Right lobe of liver (tissue), 6 donors: ENCODE data around the gene RNF31. TPM values are rescaled to one million over a fixed set of nuclear protein-coding genes. Genes with fewer than 3 reads are reported as not detected.

ENCODE experiments used
- ATAC-seq, 4 donors: fragments of 200-7000 bp; cut with Tn5 transposase; one replicate each; pipeline ENCODE4 v1.9.1; 2020; ENCODE audit warnings: mild to moderate bottlenecking in 4 of 4, moderate library complexity in 4 of 4
- DNase-seq, 3 donors: peaks; one replicate each; pipeline ENCODE4 v3.0.0-alpha.2; 2020
- H3K27ac ChIP-seq, 3 donors: fragments of 200-600 bp; one replicate each; pipeline ENCODE4 v1.8.0; 2022
- H3K27me3 ChIP-seq, 2 donors: fragments of 200-600 bp; one replicate each; pipeline ENCODE4 v1.8.0; 2022
- H3K36me3 ChIP-seq, 4 donors: fragments of 200-600 bp; sonication (generic) in 1 of 4; one replicate each; pipeline versions ENCODE4 v1.5.1 to v1.8.0; 2017 to 2022; ENCODE audit warnings: control low read depth in 1 of 4
- H3K4me1 ChIP-seq, 4 donors: fragments of 200-600 bp; sonication (generic) in 1 of 4; one replicate each; pipeline versions ENCODE4 v1.5.1 to v1.8.0; 2017 to 2022; ENCODE audit warnings: control low read depth in 1 of 4
- H3K4me3 ChIP-seq, 3 donors: fragments of 200-600 bp; one replicate each; pipeline ENCODE4 v1.8.0; 2022
- H3K9me3 ChIP-seq, 4 donors: fragments of 200-600 bp; sonication (generic) in 1 of 4; one replicate each; pipeline versions ENCODE4 v1.5.1 to v1.8.0; 2017 to 2022; ENCODE audit warnings: control low read depth in 1 of 4
- CTCF ChIP-seq, 4 donors: fragments of 200-600 bp in 3 of 4; fragments of 450-650 bp in 1 of 4; IDR thresholded peaks; one replicate each; pipeline versions ENCODE4 v1.5.1 to v1.8.0; 2016 to 2022; ENCODE audit warnings: antibody characterized with exemption in 4 of 4, mild to moderate bottlenecking in 2 of 4
- POLR2A ChIP-seq: fragments of 450-650 bp; IDR thresholded peaks from one replicate; pipeline ENCODE4 v1.6.1; 2017; ENCODE audit warnings: antibody characterized with exemption, mild to moderate bottlenecking
- WGBS: methylation state at CpG from one replicate; pipeline ENCODE4 v1.1.6; 2018; ENCODE audit warnings: low coverage, low lambda C conversion rate; ENCODE audit not compliant: insufficient coverage; ENCODE audit errors: missing lambda C conversion rate; 5-methylcytosine and 5-hydroxymethylcytosine counted together
- intact Hi-C, 2 donors: fragments of 100-400 bp; cut with DNase I; formaldehyde crosslinking; loops; one replicate each; pipeline versions ENCODE4 v1.11.2 to v1.14.1; 2022
- total RNA-seq, 6 experiments: library from RNA; depleted of rRNA in 2 of 6; stranded (reverse); fragments of >200 nt in 2 of 6; fragmentation: NEBNext Ultra II Directional in 3 of 6; extraction: Animal tissue kit (Norgen Biotek cat#: 25700) in 3 of 6; gene quantifications; one replicate each; pipeline versions ENCODE4 v1.1.0 to v1.2.4, GENCODE V29; 2016 to 2023
- donor health status: DM: no; HTN: yes; CAD: no.
- donor health status: DM: no; HTN: no; CAD: no.
- donor health status: DM: no; HTN: no; CAD: no.
- donor health status: DM: no; HTN: yes; CAD: no.
- donor health status: DM: no; HTN: yes; CAD: no.

Gene RNF31
- total RNA-seq, 6 experiments from 2014 or later: 17.5 to 39.6 (median 26.2) TPM

- WGBS: 1% methylated on average over 11 of the region's 12 CpGs
- DNase-seq: peak; percentile 95 to 97 (median 96)
- H3K36me3 ChIP-seq: peaks cover 7 to 62% (median 34%) of the 10 kb centered on the region in 4 donors
- H3K9me3 ChIP-seq: no peaks in the 10 kb centered on the region
- peak within 1 kb of the TSS; percentile 68 to 92 (median 81) for H3K4me3 ChIP-seq
- ATAC-seq: peak; percentile 89 to 93 (median 92)
- intact Hi-C loops: loop anchor here in 1 of 2 donors (10.0 kb wide), 1 partner anchor 96 kb away; no protein-coding TSS in a partner anchor
- peak within 1 kb of the TSS; percentile 81 to 98 (median 92) for H3K27ac ChIP-seq
- peaks cover 0 to 35% (median 11%) of the 10 kb centered on the region in 4 donors for H3K4me1 ChIP-seq
- no peaks in the 10 kb centered on the region for H3K27me3 ChIP-seq
- TF ChIP-seq POLR2A (peak; percentile 56), CTCF (IDR thresholded peaks at IDR 0.05) (peak; percentile 92 to 99 (median 95))
Measured at GRCh38 chr14:24160850-24161804, 13.8 kb downstream of the RNF31 start, which contains the start of gene IRF9. IRF9 (plus strand) TSS chr14:24161265; CDS start chr14:24162145, 880 bp downstream.

- ATAC-seq (no peak), DNase-seq (no peak)
- H3K27me3 ChIP-seq: no peaks in the 10 kb centered on the region
- no peaks in the 10 kb centered on the region for H3K9me3 ChIP-seq
- peak overlapping the region; percentile 68 to 92 (median 81) for H3K4me3 ChIP-seq
- H3K27ac ChIP-seq: peak overlapping the region; percentile 81 to 98 (median 92)
- 30% methylated on average over 6 of the region's 8 CpGs for WGBS
- H3K36me3 ChIP-seq: peaks cover 7 to 61% (median 35%) of the 10 kb centered on the region in 4 donors
- H3K4me1 ChIP-seq: peaks cover 0 to 35% (median 11%) of the 10 kb centered on the region in 4 donors
- no peak for TF ChIP-seq CTCF (IDR thresholded peaks at IDR 0.05)
- no peak for TF ChIP-seq POLR2A
- intact Hi-C loops: loop anchor here in 1 of 2 donors (10.0 kb wide), 1 partner anchor 97 kb away; no protein-coding TSS in a partner anchor
Measured at GRCh38 chr14:24162093-24162492, 14.8 kb downstream of the RNF31 start.

- TF ChIP-seq CTCF (IDR thresholded peaks at IDR 0.05) (no peak), POLR2A (no peak)
- Histone ChIP-seq H3K4me3 (no peak overlapping the region), H3K4me1 (peaks cover 0 to 32% (median 11%) of the 10 kb centered on the region in 4 donors), H3K27ac (no peak overlapping the region), H3K9me3 (no peaks in the 10 kb centered on the region), H3K27me3 (no peaks in the 10 kb centered on the region), H3K36me3 (peaks cover 7 to 48% (median 26%) of the 10 kb centered on the region in 4 donors)
- WGBS: no CpG with 5 or more reads among the region's 14 CpGs
- intact Hi-C loops: loop anchor here in 1 of 2 donors (10.0 kb wide), 1 partner anchor 100 kb away; no protein-coding TSS in a partner anchor
- no peak for ATAC-seq
- peak in 1 of 3 donors; percentile 51 for DNase-seq
Measured at GRCh38 chr14:24164518-24164991, 17.3 kb downstream of the RNF31 start.

GRCh38 chr14:24165785-24166184, 18.5 kb downstream of the RNF31 start:
- intact Hi-C loops: loop anchor here in 1 of 2 donors (10.0 kb wide), 1 partner anchor 101 kb away; no protein-coding TSS in a partner anchor
- WGBS: 95% methylated on average over 5 of the region's 5 CpGs
- no peak for ATAC-seq
- Histone ChIP-seq H3K36me3 (peaks cover 7 to 43% (median 25%) of the 10 kb centered on the region in 4 donors), H3K4me3 (no peak overlapping the region), H3K27me3 (no peaks in the 10 kb centered on the region), H3K4me1 (peaks cover 0 to 22% (median 7%) of the 10 kb centered on the region in 4 donors), H3K27ac (no peak overlapping the region), H3K9me3 (no peaks in the 10 kb centered on the region)
- TF ChIP-seq CTCF (IDR thresholded peaks at IDR 0.05) (no peak), POLR2A (no peak)
- DNase-seq: no peak
